ENCODE measurements around the gene PNPLA6. TPM values are rescaled to one million over a fixed set of nuclear protein-coding genes. Genes with fewer than 3 reads are reported as not detected.

Gene PNPLA6
- total RNA-seq (2021; ENCODE audit: unreplicated experiment) (176 TPM), Bru-seq, nascent RNA (percentile 58 among the genes with signal in this experiment), BruChase-seq, experiment 1, labeled RNA remaining after a 2-hour chase (percentile 67 among the genes with signal in this experiment), BruChase-seq, experiment 2, labeled RNA remaining after a 6-hour chase (percentile 77 among the genes with signal in this experiment)
- polyA plus RNA-seq (2012; ENCODE audit: insufficient read length), result 299 TPM
- long read RNA-seq, full-length matches to known transcripts, result 8 of 211 reads
- long read RNA-seq, partial matches to known transcripts, result 164 of 211 reads
- long read RNA-seq, other reads (novel, unspliced or antisense), result 39 of 211 reads

DNA sequence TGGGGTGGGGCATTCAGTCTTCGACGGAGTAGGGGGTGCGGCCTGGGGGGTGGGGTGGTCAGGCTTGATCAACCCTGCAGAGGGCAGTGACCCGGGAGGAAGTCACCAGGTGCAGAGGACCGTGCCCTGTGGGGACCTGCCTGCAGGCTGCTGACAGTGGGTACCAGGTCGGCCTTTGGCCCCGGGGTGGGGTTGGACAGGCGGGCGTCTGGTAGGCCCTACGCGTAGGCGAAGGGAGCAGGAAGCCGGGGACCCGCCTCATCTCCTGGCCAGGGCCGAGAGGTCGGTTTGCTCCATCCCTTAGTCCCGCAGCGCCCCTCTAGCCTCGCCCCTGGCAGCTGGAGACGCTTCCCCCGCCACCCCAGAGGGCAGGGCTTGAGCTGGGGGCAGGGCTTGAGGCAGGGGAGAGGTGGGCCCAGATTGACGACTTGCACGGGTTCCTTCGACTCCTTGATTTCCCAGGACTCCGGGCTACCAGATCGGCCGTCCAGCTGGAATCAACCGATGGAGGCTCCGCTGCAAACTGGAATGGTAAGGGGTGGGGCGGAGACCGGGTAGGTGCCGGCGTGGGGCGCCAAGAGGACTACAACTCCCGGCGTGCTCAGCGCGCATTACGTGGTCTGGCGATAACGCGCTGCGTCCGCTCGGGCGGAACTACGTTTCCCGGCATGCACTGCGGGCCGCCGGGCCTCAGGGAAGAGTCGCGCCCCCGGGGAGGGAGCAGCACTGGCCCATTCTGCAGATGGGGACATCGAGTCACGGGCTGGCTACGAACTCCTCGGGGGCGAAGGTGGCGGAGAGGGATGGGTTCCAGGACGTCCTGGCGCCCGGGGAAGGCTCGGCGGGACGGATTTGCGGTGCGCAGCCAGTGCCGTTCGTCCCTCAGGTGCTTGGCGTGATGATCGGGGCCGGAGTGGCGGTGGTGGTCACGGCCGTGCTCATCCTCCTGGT is at the start of gene PNPLA6:
TSS of gene PNPLA6 (plus strand) at position 671 of the 951 bp plus-strand sequence. CDS start at position 743, 72 bp downstream.
- peak; percentile 61 for DNase-seq (ENCODE audit: low read depth, low spot score)
- in situ Hi-C loops (cut with HindIII; ENCODE audit: low pct_unique_long_range_greater_than_20kb, low sequenced_read_pairs), result no loop called here
- Histone ChIP-seq H3K4me1 (ENCODE audit: control insufficient read depth, insufficient read depth, low read length) (0 out of 2 replicates have a peak, but pooled peaks cover 7% of the 10 kb centered on the region), H3K4me3 (ENCODE audit: low read depth in 2 of 2, low read length in 2 of 2) (peak within 1 kb of the TSS; percentile 78 to 83), H3K27me3 (ENCODE audit: control insufficient read depth, insufficient read depth, low read length) (no peaks in the 10 kb centered on the region), H3K27ac (ENCODE audit: low read length) (peak within 1 kb of the TSS; percentile 84), H3K9me3 (ENCODE audit: control insufficient read depth, insufficient read depth, low read depth, low read length) (no peaks in the 10 kb centered on the region), H3K36me3 (ENCODE audit: control insufficient read depth, insufficient read depth, low read length) (peaks cover 8% of the 10 kb centered on the region; the same call in 1 of the 2 replicates)
- POLR2A ChIA-PET, result interaction anchor here (0.7 kb wide), 1 partner anchor 45 kb away, joined by 4 read pairs; no protein-coding TSS in a partner anchor
- intact Hi-C loops (cut with micrococcal nuclease; ENCODE audit: unreplicated experiment), result no loop called here
- BruUV-seq (replicated peaks), result no TSS peak
- CTCF ChIA-PET, result no interaction called here
- ATAC-seq, result peak; percentile 86
- TF ChIP-seq, protein P1, sequence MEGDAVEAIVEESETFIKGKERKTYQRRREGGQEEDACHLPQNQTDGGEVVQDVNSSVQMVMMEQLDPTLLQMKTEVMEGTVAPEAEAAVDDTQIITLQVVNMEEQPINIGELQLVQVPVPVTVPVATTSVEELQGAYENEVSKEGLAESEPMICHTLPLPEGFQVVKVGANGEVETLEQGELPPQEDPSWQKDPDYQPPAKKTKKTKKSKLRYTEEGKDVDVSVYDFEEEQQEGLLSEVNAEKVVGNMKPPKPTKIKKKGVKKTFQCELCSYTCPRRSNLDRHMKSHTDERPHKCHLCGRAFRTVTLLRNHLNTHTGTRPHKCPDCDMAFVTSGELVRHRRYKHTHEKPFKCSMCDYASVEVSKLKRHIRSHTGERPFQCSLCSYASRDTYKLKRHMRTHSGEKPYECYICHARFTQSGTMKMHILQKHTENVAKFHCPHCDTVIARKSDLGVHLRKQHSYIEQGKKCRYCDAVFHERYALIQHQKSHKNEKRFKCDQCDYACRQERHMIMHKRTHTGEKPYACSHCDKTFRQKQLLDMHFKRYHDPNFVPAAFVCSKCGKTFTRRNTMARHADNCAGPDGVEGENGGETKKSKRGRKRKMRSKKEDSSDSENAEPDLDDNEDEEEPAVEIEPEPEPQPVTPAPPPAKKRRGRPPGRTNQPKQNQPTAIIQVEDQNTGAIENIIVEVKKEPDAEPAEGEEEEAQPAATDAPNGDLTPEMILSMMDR (IDR thresholded peaks at IDR 0.05), result no peak
- TF ChIP-seq POLR2AphosphoS5 (IDR thresholded peaks at IDR 0.05; ENCODE audit: low read depth, low read length) (peak; percentile 63; the same call in 1 of the 2 replicates), TCF7L2 (IDR thresholded peaks at IDR 0.05; ENCODE audit: low read depth, low read length) (no peak)

DNA sequence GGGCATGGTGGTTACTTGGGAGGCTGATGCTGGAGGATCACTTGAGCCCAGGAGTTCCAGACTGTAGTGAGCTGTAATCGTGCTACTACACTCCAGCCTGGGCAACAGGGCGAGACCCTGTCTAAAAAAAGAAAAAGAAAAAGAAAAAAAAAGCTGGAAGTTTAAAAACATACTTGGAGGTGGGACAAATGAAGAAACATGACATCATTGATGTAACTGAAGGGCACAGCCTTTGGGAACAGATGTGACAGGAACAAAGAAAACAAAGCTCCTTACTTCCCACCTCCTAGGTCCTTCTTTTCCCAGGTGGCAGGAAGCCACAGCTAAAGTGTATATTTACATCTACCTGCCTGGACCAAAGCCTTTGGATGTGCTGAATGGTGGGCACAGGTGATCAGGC is 48.6 kb upstream of the PNPLA6 start:
- ChIA-PET CTCF (interaction anchor here (0.6 kb wide), 1 partner anchor 198 kb away, joined by 3 read pairs; no protein-coding TSS in a partner anchor), POLR2A (no interaction called here)
- intact Hi-C loops (cut with micrococcal nuclease; ENCODE audit: unreplicated experiment) (no loop called here), in situ Hi-C loops (cut with HindIII; ENCODE audit: low pct_unique_long_range_greater_than_20kb, low sequenced_read_pairs) (no loop called here)
- no peak overlapping the region for H3K4me3 ChIP-seq (ENCODE audit: low read depth in 2 of 2, low read length in 2 of 2)
- DNase-seq (ENCODE audit: low read depth, low spot score) (no peak), ATAC-seq (no peak)
- no peaks in the 10 kb centered on the region for H3K36me3 ChIP-seq (ENCODE audit: control insufficient read depth, insufficient read depth, low read length)
- no peaks in the 10 kb centered on the region for H3K27me3 ChIP-seq (ENCODE audit: control insufficient read depth, insufficient read depth, low read length)
- H3K4me1 ChIP-seq (ENCODE audit: control insufficient read depth, insufficient read depth, low read length), result peaks cover 6% of the 10 kb centered on the region
- BruUV-seq (replicated peaks), result no TSS peak
- no peak overlapping the region for H3K27ac ChIP-seq (ENCODE audit: low read length)
- TF ChIP-seq POLR2AphosphoS5 (IDR thresholded peaks at IDR 0.05; ENCODE audit: low read depth, low read length), result no peak
- TF ChIP-seq, protein P1 (IDR thresholded peaks at IDR 0.05), result no peak
- TF ChIP-seq, protein P2, sequence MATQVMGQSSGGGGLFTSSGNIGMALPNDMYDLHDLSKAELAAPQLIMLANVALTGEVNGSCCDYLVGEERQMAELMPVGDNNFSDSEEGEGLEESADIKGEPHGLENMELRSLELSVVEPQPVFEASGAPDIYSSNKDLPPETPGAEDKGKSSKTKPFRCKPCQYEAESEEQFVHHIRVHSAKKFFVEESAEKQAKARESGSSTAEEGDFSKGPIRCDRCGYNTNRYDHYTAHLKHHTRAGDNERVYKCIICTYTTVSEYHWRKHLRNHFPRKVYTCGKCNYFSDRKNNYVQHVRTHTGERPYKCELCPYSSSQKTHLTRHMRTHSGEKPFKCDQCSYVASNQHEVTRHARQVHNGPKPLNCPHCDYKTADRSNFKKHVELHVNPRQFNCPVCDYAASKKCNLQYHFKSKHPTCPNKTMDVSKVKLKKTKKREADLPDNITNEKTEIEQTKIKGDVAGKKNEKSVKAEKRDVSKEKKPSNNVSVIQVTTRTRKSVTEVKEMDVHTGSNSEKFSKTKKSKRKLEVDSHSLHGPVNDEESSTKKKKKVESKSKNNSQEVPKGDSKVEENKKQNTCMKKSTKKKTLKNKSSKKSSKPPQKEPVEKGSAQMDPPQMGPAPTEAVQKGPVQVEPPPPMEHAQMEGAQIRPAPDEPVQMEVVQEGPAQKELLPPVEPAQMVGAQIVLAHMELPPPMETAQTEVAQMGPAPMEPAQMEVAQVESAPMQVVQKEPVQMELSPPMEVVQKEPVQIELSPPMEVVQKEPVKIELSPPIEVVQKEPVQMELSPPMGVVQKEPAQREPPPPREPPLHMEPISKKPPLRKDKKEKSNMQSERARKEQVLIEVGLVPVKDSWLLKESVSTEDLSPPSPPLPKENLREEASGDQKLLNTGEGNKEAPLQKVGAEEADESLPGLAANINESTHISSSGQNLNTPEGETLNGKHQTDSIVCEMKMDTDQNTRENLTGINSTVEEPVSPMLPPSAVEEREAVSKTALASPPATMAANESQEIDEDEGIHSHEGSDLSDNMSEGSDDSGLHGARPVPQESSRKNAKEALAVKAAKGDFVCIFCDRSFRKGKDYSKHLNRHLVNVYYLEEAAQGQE (IDR thresholded peaks at IDR 0.05; ENCODE audit: insufficient read depth in 1 of 2, low read depth in 2 of 2, low read length in 1 of 2), result no peak
- no peak for TF ChIP-seq TCF7L2 (IDR thresholded peaks at IDR 0.05; ENCODE audit: low read depth, low read length)
- TF ChIP-seq SIN3A (IDR thresholded peaks at IDR 0.05; ENCODE audit: borderline replicate concordance, insufficient read depth, low read depth, low read length), result no peak
- H3K9me3 ChIP-seq (ENCODE audit: control insufficient read depth, insufficient read depth, low read depth, low read length), result no peaks in the 10 kb centered on the region

All from Panc1 (cell line).